GDM1 (cell line): ENCODE data around the gene ADGRB3.

ENCODE experiments used
- DNase-seq: peaks from one replicate; lab custom pipeline; 2025; lab: John Stamatoyannopoulos, UW

ADGRB3 gene

DNA sequence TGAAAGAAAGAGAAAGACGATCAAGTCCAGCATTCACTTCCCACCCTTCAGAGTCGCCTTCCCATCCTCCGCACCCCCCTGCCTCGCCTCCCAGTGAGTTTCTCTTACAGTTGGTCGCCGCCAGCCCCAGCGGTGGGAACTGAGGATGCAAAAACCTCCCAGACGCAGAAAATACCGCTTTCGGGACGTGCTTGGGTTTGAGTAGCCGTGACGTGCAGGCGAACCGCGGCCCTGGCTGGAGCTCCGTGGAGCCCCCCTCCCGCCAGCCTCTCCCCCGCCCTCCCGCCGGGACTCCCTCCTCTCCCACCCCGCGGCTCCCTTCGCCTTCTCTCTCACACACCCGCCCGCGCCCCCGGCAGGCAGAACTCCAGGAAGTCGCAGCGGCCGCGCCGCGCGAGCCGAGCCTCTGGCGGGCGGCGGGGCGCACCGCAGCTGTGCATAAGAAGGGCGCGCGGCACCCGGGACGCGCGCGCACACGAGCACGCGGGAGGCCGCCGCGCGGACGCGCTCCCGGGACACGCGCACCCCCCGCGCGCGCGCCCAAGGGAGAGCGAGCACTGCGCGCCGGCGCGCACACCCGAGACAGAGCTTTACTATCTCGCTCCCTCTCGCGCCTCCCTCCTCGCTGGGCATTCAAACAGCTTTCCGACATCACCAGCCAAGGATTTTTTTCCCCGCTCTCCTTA, at the start of gene ADGRB3:
Gene ADGRB3, plus strand, starts transcription at position 557 of the 686 bp plus-strand sequence. CDS start 3,394 bp downstream, outside the sequence.
- DNase-seq = no peak

DNA sequence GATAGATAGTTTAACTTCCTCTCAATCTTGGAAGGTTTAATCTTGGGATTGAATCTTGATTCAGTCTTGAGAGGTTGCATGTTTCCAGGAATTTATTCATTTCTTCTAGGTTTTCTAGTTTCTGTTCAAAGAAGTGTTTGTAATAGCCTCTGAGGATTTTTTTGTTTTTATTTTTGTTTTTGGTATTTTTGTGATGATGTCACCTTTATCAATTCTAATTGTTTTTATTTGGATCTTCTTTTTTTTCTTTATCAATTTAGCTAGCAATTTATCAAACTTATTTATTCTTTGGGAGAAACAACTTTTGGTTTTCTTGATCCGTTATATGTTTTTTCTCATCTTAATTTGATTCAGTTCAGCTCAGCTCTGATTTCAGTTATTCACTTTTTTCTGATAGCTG, 41.5 kb upstream of the ADGRB3 start:
- no peak for DNase-seq

DNA sequence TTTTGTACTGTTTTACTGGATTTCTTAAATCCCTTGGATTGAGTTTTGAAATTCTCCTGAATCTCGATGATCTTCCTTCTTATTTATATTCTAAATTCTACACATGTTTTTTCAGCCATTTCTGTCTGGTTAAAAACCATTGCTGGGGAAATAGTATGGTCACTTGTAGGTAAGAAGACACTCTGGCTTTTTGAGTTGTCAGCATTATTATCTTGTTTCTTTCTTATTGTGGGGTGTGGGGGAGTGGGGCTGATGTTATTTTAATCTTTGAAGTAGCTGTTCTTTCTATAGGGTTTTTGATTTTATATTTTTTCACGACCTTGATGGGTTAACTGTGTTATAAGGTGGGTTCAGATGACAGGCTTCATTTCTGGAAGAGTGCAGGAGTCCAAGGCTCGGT, 37.4 kb upstream of the ADGRB3 start:
- DNase-seq = no peak

DNA sequence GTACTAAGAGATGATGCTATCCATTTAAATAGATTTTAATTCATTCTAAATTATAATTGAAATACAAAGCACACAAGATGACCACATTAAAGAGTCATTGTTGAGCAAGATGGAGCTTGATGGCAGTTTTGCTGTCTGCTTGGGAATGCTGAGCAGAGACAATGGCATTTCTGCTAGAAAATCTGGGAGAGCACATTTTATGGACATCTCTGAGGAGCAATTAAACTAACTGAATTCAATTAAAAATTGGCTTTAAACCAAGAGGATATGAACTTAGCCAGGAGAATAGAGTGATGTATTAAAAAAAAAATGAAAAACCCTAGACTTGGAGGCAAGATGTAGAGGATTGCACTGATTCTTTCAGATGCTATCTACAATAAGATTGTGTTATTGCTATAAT, 19.1 kb upstream of the ADGRB3 start:
- DNase-seq = no peak

DNA sequence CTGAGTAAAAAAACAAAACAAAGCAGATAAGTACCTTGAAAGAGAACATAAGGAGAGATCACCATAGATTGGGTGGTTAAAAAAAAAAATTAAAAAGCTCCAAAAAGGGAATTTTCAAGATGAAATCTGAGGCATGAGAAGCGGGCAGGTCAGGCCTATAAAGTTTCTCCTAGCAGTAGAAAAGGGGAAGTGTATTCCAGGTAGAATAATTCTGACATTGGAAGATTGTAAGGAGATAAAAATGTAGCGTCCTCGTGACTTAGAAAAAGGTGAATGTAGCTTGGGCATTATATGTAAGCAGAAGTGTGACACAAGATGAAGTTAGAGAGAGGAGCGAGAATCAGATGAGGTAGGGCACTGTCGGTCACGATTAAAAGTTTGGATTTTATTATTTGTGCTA, 9.1 kb upstream of the ADGRB3 start:
- no peak for DNase-seq

DNA sequence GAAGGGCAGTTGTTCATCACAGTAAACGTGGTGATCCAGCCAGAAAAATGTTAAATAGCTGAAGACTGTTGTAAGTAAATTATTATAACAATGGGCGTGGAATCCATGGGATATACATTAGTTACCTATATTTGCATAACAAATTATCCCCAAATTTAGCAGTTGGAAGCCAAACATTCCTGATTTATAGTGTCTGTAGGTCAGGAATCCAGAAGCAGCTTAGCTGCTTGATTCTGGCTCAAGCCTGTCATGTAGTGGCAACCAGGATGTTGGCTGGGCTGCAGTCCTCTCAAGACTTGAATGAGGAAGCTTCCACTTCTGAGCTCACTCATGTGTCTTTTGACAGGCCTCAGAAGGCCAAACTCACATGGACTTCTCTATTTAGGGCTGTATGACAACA, 6.9 kb upstream of the ADGRB3 start:
- DNase-seq = no peak

DNA sequence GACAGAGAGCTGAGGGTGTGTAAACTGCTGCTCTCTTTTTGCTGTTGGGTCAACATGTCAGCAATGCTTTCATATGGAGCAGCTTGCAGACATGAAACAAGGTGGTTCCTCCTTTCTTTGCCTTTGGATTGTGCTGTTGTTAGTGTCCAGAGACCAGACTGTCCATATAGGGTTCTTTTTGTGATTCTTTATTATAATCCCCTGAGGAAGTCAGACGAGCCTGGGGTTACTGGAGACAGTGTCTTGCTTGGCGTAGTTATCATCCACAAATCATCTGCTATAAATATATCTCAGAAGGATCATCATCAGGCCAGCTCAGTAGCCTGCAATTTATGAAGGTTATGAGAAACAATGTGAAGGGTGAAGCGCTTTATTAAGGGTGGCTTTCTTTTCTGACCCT, 2.3 kb upstream of the ADGRB3 start:
- no peak for DNase-seq

DNA sequence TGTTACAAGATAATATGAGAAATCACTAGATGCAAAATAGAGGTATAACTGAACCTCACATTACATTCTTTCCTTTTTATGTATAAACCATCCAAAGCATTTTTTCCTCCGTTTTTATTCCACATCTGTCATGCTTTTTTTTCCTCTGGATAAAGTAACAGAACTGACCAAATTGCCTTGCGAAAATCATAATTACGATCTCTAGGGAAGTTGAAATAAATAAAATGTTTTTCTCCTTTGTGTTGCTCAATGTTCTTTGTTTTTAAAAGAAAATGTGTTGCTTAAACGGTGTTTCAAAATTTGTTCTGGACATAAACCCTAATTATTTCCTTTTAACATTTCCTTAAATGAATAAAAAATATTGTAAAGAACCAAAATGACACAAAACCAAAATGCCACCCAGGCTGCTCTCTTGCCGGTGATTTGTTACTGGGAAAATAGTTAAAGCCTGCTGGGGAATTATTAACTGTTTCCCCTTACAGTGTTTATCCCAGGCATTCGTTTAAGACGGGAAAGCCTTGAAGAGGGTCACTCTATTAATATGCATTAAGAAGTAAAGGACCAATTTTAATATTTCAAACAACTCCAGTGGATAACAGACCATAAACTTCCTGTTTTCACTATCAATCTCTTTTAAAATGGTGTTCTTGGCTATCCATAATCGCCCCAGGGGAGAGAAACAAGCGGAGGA, 1.7 kb upstream of the ADGRB3 start:
- no peak for DNase-seq

DNA sequence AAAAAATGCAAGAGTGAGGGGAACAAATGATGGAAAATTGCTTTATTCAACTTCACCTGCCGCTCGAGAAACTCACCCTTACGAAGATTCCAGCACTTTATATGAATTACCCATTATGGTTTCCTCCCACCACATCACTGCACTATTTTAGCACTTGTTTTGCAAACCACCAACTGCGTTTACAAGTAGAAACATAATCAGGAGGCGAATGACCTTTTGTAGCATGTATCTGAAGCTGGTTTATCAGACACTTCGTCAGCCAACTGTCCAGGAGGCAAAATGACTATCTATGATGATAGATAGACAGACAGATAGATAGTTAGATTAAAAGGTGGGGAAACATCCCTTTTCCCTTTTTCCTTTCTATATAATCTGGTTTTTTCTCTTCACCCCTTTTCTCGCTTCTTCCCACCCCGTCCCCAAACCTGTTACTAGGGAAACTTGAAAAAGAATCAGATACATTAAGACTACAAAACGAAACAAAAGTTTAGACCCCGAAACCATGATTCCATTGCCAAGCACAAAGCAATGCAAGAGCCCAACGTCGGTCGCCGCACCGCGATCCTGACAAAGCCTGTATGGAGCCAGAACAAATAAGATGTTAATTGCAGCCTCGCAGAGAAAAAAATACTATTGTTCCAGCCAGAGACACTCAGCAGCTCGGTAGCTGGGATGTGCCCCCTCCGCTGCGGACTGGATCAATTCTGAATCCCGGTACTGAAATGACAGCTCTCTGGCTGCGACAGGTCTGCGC, 933 bp upstream of the ADGRB3 start:
- no peak for DNase-seq

DNA sequence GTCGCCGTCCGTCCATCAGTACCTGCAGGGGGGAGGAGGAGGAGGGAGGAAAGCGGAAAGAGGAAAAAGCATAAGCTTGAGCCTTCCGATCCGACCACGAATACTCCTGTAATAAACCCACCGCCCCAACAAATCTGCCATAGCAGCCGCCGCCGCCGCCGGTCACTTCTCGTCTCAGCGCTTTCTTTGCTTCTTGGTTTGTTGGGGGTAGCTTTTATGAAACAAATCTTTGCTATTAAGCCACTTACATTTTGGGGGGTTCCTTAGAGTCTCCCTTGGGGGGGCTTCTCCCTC, 277 bp downstream of the ADGRB3 start:
- DNase-seq = no peak

DNA sequence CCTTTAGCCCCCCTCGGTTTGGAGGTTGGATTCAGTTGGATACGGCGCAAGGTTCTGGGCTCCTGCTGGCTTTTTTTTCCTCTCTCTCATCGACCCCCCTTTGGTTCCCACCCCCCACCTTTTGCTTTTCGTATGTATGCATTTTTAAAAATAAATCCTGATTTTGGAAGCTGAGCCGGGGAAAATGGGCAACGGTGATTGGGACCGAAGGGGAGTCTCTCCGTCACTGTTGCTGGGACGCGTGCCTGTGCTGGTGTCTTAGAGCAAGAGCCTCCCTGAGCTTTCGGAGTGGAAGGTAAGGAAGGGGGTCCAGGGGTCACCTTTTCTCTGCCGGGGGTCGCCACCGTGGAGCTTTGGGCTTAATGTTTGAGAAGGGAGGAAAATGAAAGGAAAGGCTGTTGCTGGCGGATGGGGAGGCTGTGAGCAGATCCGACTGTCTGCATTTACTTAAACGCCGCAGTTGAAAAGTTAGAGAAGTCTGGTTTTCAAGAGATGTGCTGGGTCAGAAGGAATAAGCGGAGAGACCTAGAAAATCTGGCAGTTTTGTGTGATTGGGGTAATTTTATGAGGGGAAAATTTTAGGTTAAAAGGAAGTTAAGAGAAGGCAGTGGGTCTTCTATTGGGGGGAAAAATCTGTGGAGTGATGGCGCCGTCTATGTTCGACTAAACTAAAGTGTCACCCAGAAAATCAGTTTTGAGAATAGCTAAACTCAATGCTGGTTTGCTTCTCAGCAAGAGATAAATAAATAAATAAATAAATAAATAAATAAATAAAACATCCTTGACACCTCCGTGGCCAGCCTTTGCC, 828 bp downstream of the ADGRB3 start:
- no peak for DNase-seq

DNA sequence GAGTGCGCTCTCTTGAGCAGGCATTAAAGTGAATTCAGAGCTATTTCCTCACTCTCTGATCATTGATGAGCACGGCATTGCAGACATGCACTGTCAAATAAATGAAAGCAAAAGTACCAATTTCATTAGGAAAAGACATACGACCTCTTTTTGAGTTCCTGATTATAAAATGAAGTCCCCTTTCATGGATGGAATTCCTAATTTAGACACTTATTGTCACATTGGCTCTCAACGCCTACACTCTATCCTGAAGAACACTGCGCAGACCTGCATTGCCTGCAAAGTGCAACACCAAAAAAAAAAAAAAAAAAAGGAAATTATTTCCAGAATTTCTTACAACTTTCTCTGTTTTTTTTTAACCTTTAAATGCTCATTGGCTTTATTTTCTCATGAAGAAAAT, 1.6 kb downstream of the ADGRB3 start:
- DNase-seq = no peak

DNA sequence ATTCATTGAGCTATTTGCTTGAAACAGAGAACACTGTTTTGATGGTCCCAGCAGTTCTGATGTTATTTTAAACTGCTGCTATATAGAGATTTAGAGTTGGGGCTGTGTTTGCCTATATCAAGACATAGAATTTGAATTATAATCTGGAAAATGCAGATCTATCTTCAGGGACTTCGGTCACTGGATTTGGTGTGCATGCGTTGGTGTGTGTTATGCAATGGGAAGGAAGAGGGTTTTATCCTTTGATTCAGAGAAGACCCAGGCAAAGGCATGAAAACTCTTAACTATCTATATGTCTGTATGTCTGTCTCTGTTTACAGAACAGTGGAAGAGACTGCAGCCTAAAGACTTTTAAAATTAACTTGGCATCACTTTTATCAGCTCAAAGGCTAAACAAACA, 2.0 kb downstream of the ADGRB3 start:
- DNase-seq = no peak

DNA sequence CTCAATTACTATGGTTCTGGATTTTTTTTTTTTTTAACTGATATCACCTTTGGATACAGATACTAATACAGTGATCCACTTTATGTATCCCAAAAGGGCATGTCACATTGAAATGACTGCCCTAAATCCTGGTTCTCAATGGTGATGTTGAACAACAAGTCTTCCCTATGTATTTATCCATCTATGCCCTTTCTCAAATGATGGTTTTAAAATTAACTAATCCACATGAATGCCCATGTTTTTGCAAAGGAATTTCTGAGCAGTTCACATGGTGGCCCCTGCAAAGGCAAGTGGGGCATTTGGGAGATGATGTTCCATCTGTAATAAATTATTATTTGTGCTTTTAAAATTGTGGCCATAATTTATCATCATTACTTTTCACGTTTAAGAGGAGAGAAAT, 2.7 kb downstream of the ADGRB3 start:
- DNase-seq = no peak

DNA sequence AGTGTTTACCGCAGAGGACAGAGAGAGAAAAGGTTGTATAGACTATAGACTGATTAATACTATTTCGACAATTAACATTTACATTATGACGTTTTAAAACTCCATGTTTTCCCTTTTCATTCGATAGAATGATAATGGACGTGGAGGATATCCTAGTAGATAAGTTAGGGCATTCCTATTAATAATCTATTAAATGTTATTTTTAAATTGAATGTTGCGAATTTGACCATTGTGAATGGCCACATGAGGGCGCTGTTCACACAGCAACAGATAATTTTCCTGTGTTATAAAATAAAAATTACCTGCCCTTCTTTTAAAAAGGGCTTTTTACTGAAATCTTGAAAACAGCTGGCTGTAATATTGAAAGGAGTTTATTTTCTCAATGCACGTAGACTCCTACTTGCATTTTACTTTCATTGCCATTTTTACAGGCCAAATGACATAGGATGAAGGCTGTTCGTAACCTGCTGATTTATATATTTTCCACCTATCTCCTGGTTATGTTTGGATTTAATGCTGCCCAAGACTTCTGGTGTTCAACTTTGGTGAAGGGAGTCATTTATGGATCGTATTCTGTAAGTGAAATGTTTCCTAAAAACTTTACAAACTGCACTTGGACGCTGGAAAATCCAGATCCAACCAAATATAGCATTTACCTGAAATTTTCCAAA, 3.3 kb downstream of the ADGRB3 start:
- no peak for DNase-seq

DNA sequence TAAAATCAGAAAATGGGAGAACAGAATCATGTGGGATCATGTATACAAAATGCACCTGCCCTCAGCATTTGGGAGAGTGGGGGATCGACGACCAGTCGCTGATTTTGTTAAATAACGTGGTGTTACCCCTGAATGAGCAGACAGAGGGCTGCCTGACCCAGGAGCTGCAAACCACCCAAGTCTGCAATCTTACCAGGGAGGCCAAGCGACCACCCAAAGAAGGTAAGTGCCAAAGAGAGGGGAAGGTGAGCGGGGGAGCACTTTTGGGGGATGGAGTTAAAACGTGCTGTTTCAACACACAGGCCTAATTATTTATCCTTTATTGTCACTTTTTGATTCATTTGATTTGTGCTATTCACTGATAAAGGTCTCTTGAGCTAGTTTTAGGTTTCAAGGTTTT, 4.1 kb downstream of the ADGRB3 start:
- DNase-seq = no peak

DNA sequence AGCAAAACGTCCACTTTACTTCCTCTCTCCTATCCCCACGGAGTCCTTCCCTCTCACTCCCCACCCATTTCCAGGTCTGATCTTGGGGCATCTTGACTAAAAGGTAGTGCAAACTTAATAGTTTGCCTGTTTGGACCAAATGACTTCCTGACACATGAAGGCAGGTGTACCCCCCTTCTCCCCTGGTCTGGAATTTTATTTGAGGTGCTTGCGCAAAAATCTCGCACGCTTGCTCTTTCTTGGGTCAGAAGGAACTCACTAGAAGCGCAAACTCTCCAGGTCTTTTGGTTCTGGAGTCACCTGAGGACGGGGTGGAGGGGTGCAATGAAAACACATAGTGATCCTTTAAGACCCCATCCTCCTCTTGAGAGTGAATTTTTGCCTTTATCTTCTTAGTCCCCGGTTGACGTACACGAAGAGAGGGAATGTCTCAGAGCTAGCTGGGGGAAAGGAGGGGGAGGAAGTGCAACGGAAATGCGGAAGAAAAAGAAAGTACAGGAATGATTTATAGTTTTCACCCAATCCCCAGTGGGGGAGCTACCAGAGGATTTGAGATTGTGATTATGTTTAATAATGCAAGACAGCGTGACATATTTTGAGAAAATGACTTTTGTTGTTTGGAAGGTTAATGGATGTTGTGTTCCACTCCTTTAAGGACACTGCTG, 4.9 kb downstream of the ADGRB3 start:
- DNase-seq = no peak

DNA sequence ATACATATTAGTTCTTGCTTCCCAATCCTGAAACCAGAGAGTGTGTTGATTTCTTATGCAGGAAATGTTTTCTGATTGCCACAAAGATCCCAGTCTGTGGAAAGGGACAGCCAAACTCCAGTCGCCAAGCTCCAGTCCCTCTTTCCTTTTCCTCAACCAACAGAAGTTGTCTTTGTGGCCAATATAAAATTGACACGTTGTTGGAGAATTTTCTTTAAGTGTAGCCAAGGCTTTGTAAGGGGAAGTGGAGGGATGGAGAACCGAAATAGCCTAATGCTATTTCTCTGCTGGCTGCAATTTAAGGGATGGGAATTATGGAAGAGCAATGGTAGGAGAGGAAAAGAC, 5.4 kb downstream of the ADGRB3 start:
- no peak for DNase-seq

DNA sequence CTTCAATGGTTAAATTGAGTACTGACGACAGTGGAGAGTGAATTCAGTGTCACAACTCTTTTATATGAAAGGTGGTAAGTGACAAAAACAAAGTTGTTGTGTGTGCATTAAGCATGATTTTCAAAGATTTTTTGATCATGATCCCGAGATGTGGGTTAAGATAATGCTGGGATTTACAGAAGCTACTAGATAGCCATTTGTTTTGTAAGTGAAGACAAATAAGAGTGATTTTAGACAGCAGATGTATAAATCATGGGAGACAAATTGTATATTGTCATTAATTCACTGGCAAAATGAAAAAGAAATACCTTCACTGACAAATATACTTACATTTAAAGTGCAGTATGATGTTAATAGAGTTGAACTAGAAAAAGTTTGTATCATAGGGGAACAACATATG, 6.1 kb downstream of the ADGRB3 start:
- no peak for DNase-seq

DNA sequence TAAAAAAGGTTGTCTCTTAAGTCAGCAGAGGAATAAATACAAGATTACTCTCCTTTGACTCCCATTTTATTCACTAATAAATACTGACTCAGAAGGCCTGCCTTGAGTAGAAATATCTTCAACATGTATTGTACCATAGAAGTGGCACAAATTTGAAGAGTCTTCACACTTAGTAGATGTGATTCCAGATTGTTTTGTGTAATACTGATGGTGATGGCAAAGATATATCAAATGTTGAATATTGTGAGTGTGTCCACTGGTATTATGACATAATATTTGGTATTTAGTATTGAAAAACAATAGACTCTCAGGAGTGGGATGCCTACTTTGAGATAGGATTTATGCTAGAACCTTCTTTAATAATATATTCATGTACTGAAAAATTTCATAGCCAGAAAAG, 7.0 kb downstream of the ADGRB3 start:
- DNase-seq = no peak

DNA sequence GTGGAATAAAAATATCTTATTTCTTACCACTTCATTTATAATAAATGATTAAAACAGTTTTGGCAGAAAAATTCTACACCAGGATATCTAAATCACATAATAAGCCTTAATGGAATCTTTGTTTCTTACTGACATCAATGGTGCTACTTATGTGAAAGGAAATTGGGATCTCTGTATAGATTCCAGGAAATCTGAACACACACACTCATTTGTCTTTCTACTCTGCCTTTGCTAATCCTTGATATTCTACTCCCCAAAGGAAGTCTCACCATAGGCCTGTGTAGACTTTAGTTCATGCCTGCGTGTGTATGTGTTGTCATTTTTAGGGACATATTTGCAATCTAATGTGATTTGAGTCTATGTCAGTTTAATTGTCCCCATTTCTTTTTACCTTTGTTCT, 7.9 kb downstream of the ADGRB3 start:
- no peak for DNase-seq

DNA sequence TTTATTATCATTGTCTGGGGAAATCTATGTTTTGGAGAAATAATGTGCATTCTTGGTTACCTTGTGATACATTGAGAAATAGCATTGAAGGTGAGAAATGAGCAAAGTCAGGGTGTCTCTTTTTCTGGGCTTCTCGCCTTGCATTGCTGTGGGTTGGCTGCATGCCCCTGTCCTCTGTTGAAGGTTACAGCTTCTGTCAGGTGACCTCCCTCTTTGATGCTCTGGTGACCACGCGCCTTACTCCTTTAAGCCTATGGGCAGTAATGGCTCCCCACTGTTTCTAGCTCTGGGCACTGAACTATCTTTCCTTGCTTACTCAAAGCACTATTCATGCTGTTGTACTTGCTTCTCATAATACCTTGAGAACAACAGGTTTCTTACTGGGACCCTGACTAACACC, 14.6 kb downstream of the ADGRB3 start:
- DNase-seq = no peak
